IPS-NIHi7 (cell line): Measurements from ENCODE around the gene VAMP4.
A peak's percentile ranks its signal among the peaks of the same experiment; 100 is the strongest.
"Not testable (repeated sequence)": the region's sequence is repeated elsewhere in the genome, so short reads cannot be mapped to it uniquely, and the experiment has no call there.

Experiments used
- DNase-seq: peaks from one replicate; pipeline ENCODE4 v3.0.0; 2012; ENCODE audit warnings: mixed read lengths; ENCODE audit errors: extremely low spot score

VAMP4 gene

GRCh38 chr1:171695772-171696171 lies 46.1 kb downstream of the VAMP4 start:
- DNase-seq, result not testable (repeated sequence)

- DNase-seq, result not testable (repeated sequence)
These were observed 48.3 kb downstream of the VAMP4 start for GRCh38 chr1:171693541-171693940.

GRCh38 chr1:171683870-171684269 lies 58.0 kb downstream of the VAMP4 start:
- no peak for DNase-seq

- no peak for DNase-seq
These were observed 61.5 kb downstream of the VAMP4 start for GRCh38 chr1:171680339-171680738.

GRCh38 chr1:171676823-171677222 lies 65.0 kb downstream of the VAMP4 start:
- no peak for DNase-seq

GRCh38 chr1:171674431-171675405 lies 67.1 kb downstream of the VAMP4 start:
- no peak for DNase-seq

- DNase-seq, result no peak
These were observed 71.1 kb downstream of the VAMP4 start for GRCh38 chr1:171670739-171671138.

DNA sequence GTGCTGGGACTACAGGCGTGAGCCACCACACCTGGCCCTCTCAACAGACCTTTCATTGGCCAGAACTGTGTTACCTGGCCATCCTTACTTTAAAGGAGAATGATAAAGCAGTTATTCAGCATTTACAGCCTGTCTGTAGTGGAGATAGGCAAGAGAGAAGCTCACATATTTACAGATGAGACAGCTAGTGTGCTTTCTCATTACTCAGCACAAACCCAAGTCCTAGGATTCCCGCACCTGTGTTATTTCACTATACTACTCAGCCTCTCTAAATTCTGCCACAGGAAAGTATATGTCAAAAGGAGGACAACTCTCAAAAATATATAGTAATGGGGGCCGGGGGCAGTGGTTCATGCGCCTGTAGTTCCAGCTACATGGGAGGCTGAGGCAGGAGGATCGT lies 73.5 kb downstream of the VAMP4 start:
- DNase-seq, result no peak

DNA sequence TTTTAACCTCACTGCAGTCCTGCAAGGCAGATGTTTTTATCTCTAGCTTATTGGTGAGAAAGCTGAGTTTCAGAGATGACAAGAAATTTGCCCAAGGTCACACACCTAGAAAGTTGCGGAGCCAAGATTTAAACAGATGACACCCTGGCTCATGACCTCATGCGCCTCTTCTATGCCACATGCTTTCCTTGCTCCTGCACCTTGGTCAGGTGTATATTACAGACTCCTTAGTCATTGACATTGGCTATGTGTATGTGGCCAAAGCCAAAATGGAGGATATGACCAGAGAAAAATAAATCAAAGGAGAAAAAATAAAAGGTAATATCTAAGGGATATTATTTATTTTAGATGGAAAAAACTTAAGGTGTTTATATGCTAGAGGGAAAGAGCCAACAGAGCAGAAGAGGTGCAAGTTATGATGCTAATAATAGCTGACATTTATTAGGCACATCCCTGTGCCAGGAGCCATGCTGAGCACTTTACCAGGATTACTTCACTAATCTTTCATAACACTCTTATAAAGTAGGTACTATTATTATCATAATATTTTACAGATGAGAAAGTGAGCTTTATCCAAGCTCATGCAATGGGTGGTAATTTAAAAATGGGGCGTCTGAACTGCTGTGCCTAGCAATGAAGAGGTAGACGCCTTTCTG lies 75.6 kb downstream of the VAMP4 start:
- DNase-seq, result no peak

GRCh38 chr1:171664976-171665375 lies 76.9 kb downstream of the VAMP4 start:
- no peak for DNase-seq

DNA sequence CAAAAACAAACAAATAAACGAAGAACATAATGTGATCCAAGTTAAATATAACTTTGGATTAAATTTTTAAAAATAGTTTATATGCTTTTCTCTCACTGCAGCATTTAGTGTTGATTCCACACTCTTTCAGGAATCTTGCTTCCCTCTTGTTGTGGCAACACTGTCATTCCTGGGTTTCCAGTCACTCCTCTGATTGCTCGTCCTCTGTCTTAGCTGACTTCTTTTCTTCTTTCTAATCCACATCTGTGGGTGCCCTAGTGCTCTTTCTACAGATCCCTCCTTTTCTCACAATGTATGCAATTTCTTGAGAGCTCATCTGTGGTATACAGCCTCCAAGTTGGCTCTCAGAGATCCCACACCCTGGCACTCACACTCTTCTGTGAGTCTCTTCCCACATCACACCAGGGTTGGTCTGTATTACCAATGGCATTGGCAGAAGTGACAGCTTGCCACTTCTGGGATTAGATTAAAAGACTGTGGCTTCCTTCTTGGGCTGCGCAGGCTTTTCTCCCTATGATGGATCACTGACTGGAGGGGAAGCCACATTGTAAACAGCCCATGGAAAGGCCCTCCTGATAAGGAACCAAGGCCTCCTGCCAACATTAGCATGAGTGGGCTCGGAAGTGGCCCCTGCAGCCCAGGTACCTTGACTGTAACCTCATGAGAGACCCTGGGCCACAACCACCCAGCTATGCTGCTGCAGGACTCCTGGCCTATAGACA lies 77.8 kb downstream of the VAMP4 start:
- DNase-seq, result no peak

DNA sequence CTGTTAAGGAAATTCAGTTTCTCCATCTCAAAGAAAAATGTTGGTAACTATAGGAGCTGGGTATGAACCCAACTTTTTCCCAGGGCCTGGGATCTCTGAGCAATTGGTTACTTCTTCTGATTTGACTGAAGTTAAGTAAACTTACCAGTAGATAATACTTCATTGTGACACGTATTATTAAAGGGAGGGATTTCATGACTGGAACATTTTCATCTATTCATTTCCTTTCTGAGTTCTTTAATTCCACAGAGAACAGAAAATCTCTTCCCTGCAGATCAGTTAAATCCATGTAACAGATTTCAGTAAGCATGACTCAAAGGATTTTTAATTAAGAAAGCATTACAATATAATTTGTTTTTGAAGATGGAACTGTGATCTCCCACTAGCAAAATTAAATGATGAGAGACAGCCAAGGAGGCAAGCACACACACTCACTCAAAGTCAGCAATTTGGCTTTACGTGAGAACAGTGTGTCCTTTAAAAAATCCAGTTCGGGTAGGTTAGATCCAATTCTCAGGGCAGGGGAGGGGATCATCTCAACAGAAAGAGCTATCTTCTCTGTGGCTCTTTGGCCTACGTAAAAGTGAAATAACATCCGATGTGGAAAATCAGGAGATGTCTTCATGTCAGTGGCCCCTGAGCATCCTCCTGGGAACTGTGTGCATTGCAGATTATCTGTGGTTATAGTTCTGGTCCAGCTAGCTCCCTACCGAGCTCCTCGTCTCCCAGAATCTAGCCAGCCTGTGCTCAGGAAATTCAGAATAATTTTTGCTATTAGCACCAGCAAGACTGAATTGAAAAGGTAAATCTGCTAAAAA lies 78.6 kb downstream of the VAMP4 start:
- no peak for DNase-seq

GRCh38 chr1:171661076-171661650 lies 80.7 kb downstream of the VAMP4 start:
- DNase-seq, result no peak

- DNase-seq, result not testable (repeated sequence)
These were observed 85.7 kb downstream of the VAMP4 start for GRCh38 chr1:171656206-171656605.

- DNase-seq, result no peak
These were observed 86.1 kb downstream of the VAMP4 start for GRCh38 chr1:171655746-171656116.

- peak; percentile 85 for DNase-seq
These were observed 86.7 kb downstream of the VAMP4 start for GRCh38 chr1:171654942-171655745.

- no peak for DNase-seq
These were observed 87.5 kb downstream of the VAMP4 start for GRCh38 chr1:171654201-171654941.

DNA sequence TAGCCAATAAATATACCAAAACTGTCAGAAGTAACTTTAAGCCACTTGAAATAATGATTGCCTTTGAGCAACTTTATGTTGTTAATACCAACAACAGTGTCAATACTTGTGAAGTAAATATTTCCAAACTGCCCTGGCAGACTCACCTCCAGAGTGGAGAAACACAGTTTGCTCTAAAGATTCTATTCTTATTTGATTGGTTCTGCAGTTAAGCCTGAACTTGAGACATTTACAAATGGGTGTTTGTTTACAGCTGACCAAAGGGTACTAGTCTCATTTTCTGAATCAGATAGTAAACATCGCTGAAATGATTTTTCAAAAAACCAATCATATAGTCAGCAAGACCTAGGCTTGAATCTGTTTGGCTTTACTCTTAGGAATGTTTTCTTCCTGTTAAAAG lies 88.1 kb downstream of the VAMP4 start:
- no peak for DNase-seq

DNA sequence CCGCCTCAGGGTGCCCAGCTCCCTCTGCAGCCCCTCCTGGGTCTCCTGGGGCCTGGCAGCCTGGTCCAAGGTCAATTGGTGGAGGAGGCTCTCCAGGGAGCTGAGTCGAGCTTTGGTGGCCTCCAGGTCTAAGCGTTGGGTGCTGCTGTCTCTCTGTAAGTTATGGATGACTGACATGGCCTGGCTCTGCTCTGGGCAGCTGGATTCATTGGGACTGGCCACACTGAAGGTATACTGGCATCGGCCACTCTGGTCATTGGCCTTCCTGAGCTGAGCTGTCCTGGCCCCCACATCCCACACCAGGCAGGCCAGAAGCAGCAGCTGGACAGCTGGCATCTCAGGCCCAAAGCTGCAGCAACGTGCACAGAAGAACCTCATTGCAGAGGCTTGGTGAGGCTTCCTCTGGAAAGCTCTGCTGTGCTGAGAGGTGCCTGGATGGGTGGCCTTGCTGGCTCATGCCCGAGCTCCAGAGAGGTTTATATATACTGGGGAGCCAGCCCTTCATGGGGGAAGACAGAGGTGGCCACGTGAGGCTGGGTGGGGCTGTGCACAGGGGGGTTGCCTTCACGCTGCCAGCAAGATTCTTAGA lies 89.5 kb downstream of the VAMP4 start, which contains the start of gene MYOC:
TSS of gene MYOC (minus strand) at position 455 of the 589 bp plus-strand sequence. CDS start at position 378, 77 bp downstream.
- no peak for DNase-seq
